Panc1 (cell line): ENCODE measurements around the gene FLYWCH2. TPM values are rescaled to one million over a fixed set of nuclear protein-coding genes. Genes with fewer than 3 reads are reported as not detected.

Experiments
- ATAC-seq: fragments of 200-7000 bp; cut with Tn5 transposase; 2 replicates; pipeline ENCODE4 v1.9.1; 2020; ENCODE audit warnings: mild to moderate bottlenecking, moderate library complexity
- BruUV-seq: library from RNA; stranded (reverse); fragments of 400-500 nt; replicated peaks from 2 replicates; lab custom pipeline; 2021; lab: Mats Ljungman, UMichigan
- CTCF ChIA-PET: fragments of 300-600 bp; sonication (Branson Sonifier 250); formaldehyde crosslinking; loops from one replicate; lab custom pipeline; 2022; ENCODE audit warnings: antibody characterized with exemption; lab: Charles Lee
- POLR2A ChIA-PET: fragments of 300-600 bp; sonication (Branson Sonifier 250); formaldehyde crosslinking; loops from one replicate; lab custom pipeline; 2022; ENCODE audit warnings: antibody characterized with exemption; lab: Charles Lee
- DNase-seq: peaks from one replicate; pipeline ENCODE4 v3.0.0-alpha.2; 2010; ENCODE audit warnings: low read depth, low spot score
- H3K27ac ChIP-seq: 2 replicates; pipeline ENCODE4 v1.5.1; 2011; ENCODE audit warnings: mild to moderate bottlenecking, low read length, inconsistent platforms
- H3K27me3 ChIP-seq: fragments of 200-500 bp; sonication (Bioruptor generic); 2 replicates; pipeline ENCODE4 v1.6.0; 2014; ENCODE audit warnings: low read length, inconsistent platforms; ENCODE audit not compliant: control insufficient read depth, insufficient read depth
- H3K36me3 ChIP-seq: fragments of 200-500 bp; sonication (Bioruptor generic); 2 replicates; pipeline ENCODE4 v1.5.1; 2014; ENCODE audit warnings: inconsistent platforms, mild to moderate bottlenecking, low read length, moderate library complexity; ENCODE audit not compliant: control insufficient read depth, insufficient read depth
- H3K4me1 ChIP-seq: 2 replicates; pipeline ENCODE4 v1.5.1; 2011; ENCODE audit warnings: inconsistent platforms, mild to moderate bottlenecking, low read length, moderate library complexity; ENCODE audit not compliant: control insufficient read depth, insufficient read depth
- H3K4me3 ChIP-seq, 2 experiments: 2 replicates each; pipeline ENCODE4 v1.5.1; 2011 to 2012; ENCODE audit warnings: low read depth in 2 of 2, low read length in 2 of 2, mild to moderate bottlenecking in 2 of 2, inconsistent platforms in 1 of 2, moderate library complexity in 1 of 2
- H3K9me3 ChIP-seq: fragments of 200-500 bp; sonication (Bioruptor generic); 2 replicates; pipeline ENCODE4 v1.5.1; 2014; ENCODE audit warnings: low read depth, mild to moderate bottlenecking, inconsistent platforms, low read length, moderate library complexity; ENCODE audit not compliant: control insufficient read depth, insufficient read depth
- POLR2AphosphoS5 ChIP-seq: IDR thresholded peaks from 2 replicates; pipeline ENCODE4 v1.6.1; 2012; ENCODE audit warnings: mild to moderate bottlenecking, low read depth, low read length, moderate library complexity
- SIN3A ChIP-seq: IDR thresholded peaks from 2 replicates; pipeline ENCODE4 v1.6.1; 2012; ENCODE audit warnings: low read depth, mild to moderate bottlenecking, low read length, moderate library complexity, borderline replicate concordance; ENCODE audit not compliant: insufficient read depth
- TCF7L2 ChIP-seq: IDR thresholded peaks from 2 replicates; pipeline ENCODE4 v1.6.1; 2011; ENCODE audit warnings: mild to moderate bottlenecking, low read depth, low read length, inconsistent platforms
- in situ Hi-C: cut with HindIII; loops from 2 replicates; pipeline ENCODE4 v1.10.0; 2016; ENCODE audit warnings: low sequenced_read_pairs, low pct_unique_long_range_greater_than_20kb
- intact Hi-C: fragments of 100-400 bp; cut with micrococcal nuclease; formaldehyde crosslinking; loops from one replicate; pipeline ENCODE4 v1.10.0; 2022; ENCODE audit not compliant: unreplicated experiment
- total RNA-seq: library from RNA; stranded (reverse); gene quantifications from one replicate; pipeline ENCODE4 v1.2.1, GENCODE V29; 2021; ENCODE audit not compliant: unreplicated experiment
- TF ChIP-seq, protein P1 (sequence below), 2 experiments: IDR thresholded peaks; 2 replicates each; pipeline ENCODE4 v1.6.1; 2011 to 2012; ENCODE audit warnings: low read depth in 2 of 2, control low read depth in 1 of 2, low read length in 1 of 2, mild to moderate bottlenecking in 1 of 2, moderate library complexity in 1 of 2; ENCODE audit not compliant: insufficient read depth in 1 of 2
- TF ChIP-seq, protein P2 (sequence below): fragments of 450-650 bp; IDR thresholded peaks from 2 replicates; pipeline ENCODE4 v1.5.1; 2017; ENCODE audit warnings: mild to moderate bottlenecking

Gene FLYWCH2
- total RNA-seq, 1 experiment from 2014 or later: 77.3 TPM

DNA sequence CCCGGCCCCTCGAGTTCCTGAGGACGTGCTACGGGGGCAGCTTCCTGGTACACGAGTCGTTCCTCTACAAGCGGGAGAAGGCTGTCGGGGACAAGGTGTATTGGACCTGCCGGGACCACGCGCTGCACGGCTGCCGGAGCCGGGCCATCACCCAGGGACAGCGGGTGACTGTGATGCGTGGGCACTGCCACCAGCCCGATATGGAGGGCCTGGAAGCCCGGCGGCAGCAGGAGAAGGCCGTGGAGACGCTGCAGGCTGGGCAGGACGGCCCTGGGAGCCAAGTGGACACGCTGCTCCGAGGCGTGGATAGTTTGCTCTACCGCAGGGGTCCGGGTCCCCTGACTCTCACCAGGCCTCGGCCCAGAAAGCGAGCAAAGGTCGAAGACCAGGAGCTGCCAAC lies 50.1 kb downstream of the FLYWCH2 start:
- no TSS peak for BruUV-seq
- ChIA-PET CTCF (no interaction called here), POLR2A (no interaction called here)
- DNase-seq (no peak), ATAC-seq (no peak)
- Histone ChIP-seq H3K4me1 (no peaks in the 10 kb centered on the region), H3K27me3 (no peaks in the 10 kb centered on the region), H3K9me3 (no peaks in the 10 kb centered on the region), H3K36me3 (no peaks in the 10 kb centered on the region), H3K27ac (no peak overlapping the region), H3K4me3 (no peak overlapping the region)
- TF ChIP-seq POLR2AphosphoS5: no peak
- no peak for TF ChIP-seq SIN3A
- TF ChIP-seq, protein P1, sequence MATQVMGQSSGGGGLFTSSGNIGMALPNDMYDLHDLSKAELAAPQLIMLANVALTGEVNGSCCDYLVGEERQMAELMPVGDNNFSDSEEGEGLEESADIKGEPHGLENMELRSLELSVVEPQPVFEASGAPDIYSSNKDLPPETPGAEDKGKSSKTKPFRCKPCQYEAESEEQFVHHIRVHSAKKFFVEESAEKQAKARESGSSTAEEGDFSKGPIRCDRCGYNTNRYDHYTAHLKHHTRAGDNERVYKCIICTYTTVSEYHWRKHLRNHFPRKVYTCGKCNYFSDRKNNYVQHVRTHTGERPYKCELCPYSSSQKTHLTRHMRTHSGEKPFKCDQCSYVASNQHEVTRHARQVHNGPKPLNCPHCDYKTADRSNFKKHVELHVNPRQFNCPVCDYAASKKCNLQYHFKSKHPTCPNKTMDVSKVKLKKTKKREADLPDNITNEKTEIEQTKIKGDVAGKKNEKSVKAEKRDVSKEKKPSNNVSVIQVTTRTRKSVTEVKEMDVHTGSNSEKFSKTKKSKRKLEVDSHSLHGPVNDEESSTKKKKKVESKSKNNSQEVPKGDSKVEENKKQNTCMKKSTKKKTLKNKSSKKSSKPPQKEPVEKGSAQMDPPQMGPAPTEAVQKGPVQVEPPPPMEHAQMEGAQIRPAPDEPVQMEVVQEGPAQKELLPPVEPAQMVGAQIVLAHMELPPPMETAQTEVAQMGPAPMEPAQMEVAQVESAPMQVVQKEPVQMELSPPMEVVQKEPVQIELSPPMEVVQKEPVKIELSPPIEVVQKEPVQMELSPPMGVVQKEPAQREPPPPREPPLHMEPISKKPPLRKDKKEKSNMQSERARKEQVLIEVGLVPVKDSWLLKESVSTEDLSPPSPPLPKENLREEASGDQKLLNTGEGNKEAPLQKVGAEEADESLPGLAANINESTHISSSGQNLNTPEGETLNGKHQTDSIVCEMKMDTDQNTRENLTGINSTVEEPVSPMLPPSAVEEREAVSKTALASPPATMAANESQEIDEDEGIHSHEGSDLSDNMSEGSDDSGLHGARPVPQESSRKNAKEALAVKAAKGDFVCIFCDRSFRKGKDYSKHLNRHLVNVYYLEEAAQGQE (IDR thresholded peaks at IDR 0.05; ENCODE audit: insufficient read depth in 1 of 2, low read depth in 2 of 2, low read length in 1 of 2): no peak
- TF ChIP-seq TCF7L2: no peak
- intact Hi-C loops (no loop called here), in situ Hi-C loops (no loop called here)

DNA sequence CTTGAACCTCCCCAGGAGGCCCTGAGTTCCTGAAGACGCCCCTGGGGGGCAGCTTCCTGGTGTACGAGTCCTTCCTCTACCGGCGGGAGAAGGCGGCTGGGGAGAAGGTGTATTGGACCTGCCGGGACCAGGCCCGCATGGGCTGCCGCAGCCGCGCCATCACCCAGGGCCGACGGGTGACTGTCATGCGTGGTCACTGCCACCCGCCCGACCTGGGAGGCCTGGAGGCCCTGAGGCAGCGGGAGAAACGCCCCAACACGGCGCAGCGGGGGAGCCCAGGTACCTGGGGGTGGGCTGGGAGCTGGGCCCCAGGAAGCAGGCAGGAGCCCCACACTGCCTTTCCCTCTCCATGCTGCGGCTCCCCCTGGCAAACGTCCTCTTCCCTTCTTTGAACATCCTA lies 50.7 kb downstream of the FLYWCH2 start:
- intact Hi-C loops (no loop called here), in situ Hi-C loops (no loop called here)
- no peaks in the 10 kb centered on the region for H3K9me3 ChIP-seq
- ATAC-seq (no peak), DNase-seq (no peak)
- no TSS peak for BruUV-seq
- POLR2A ChIA-PET: no interaction called here
- TF ChIP-seq, protein P1 (IDR thresholded peaks at IDR 0.05; ENCODE audit: insufficient read depth in 1 of 2, low read depth in 2 of 2, low read length in 1 of 2): no peak
- TF ChIP-seq, protein P2, sequence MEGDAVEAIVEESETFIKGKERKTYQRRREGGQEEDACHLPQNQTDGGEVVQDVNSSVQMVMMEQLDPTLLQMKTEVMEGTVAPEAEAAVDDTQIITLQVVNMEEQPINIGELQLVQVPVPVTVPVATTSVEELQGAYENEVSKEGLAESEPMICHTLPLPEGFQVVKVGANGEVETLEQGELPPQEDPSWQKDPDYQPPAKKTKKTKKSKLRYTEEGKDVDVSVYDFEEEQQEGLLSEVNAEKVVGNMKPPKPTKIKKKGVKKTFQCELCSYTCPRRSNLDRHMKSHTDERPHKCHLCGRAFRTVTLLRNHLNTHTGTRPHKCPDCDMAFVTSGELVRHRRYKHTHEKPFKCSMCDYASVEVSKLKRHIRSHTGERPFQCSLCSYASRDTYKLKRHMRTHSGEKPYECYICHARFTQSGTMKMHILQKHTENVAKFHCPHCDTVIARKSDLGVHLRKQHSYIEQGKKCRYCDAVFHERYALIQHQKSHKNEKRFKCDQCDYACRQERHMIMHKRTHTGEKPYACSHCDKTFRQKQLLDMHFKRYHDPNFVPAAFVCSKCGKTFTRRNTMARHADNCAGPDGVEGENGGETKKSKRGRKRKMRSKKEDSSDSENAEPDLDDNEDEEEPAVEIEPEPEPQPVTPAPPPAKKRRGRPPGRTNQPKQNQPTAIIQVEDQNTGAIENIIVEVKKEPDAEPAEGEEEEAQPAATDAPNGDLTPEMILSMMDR: no peak
- TF ChIP-seq POLR2AphosphoS5 (no peak), TCF7L2 (no peak), SIN3A (no peak)
- no peaks in the 10 kb centered on the region for H3K27me3 ChIP-seq
- H3K4me1 ChIP-seq: no peaks in the 10 kb centered on the region
- CTCF ChIA-PET: no interaction called here
- no peaks in the 10 kb centered on the region for H3K36me3 ChIP-seq
- no peak overlapping the region for H3K4me3 ChIP-seq
- no peak overlapping the region for H3K27ac ChIP-seq
